Measurements from ENCODE around the gene CACNB4.
"Not testable (repeated sequence)": the region's sequence is repeated elsewhere in the genome, so short reads cannot be mapped to it uniquely, and the experiment has no call there.

The CACNB4 gene

GRCh38 chr2:152049541-152049940 lies 49.3 kb downstream of the CACNB4 start:
- DNase-seq, result no peak

- no peak for DNase-seq
Measured at GRCh38 chr2:152047824-152048471, 50.9 kb downstream of the CACNB4 start.

GRCh38 chr2:152046940-152047339 lies 51.9 kb downstream of the CACNB4 start:
- DNase-seq, result no peak

DNA sequence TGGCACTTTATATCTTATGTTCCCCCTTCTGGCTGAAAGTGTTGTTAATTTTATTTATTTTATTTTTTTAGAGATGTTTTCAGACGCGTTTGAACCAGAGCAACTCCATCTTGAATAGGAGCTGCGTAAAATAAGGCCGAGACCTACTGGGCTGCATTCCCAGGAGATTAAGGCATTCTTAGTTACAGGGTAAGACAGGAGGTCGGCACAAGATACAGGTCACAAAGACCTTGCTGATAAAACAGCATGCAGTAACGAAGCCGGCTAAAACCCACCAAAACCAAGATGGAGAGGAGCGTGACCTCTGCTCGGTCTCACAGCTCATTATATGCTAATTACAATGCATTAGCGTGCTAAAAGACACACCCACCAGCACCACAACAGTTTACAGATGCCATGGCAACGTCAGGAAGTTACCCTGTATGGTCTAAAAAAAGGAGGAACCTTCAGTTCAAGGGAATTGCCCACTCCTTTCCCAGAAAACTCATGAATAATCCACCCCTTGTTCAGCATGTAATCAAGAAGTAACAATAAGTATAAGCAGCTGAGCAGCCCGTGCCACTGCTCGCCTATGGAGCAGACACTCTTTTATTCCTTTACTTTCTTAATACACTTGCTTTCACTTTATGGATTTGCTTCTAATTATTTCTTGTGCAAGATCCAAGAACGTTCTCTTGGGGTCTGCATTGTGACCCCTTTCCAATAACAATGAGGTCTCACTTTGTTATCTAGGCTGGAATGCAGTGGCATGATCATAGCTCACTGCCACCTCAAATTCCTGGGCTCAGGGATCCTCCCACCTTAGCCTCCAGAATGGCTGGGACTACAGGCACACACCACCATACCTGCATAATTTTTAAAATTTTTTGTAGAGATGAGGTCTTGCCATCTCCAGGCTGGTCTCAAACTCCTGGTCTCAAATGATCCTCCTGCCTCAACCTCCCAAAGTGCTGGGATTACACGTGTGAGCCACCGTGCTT lies 55.9 kb downstream of the CACNB4 start:
- no peak for DNase-seq

- DNase-seq, result no peak
Measured at GRCh38 chr2:152038441-152038958, 60.3 kb downstream of the CACNB4 start.

GRCh38 chr2:152037743-152038435 lies 61.0 kb downstream of the CACNB4 start:
- DNase-seq, result no peak

DNA sequence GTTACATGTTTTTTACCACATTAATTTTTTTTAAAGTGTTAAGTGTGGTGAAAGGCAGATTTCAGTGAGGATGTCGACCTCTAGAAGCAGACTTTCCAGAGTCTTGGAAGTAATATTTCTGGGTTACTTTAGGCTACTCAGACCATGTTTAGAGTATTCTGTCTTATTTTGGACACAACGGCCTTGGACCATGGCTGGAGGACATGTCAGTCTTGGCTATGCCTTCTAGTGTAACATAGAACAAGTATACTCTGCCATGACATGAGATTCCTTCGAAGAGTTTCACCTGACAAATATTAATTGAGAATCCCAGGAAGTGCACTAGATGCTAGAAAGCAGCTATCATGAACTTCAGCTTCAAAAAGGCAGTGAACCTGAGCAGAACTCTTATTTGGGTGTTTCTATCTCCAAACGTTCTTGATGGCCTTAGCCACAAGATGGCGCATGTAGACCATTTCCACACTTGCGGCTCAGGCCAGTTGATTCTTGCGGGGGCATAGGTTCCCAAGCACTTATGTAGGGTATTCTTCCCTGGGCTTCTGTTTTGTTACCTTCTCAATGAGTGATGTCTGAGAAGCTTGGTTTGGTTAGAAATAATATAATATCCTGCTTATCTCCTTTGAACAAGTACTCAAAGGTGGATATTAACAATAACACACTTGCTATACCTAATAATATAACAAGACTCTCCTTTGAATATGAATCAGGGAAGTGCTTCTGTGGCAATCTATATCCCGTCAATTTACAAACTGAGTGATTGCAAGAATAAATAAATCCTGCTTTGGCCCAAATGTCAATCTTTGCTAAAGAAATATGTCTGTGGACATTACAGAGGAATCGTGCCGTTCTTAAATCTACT lies 62.0 kb downstream of the CACNB4 start:
- no peak for DNase-seq

GRCh38 chr2:152034257-152034801 lies 64.5 kb downstream of the CACNB4 start:
- peak in 1 of 2 experiments; percentile 37 for DNase-seq

- no peak for DNase-seq
Measured at GRCh38 chr2:152033011-152033925, 65.6 kb downstream of the CACNB4 start.

- no peak for DNase-seq
Measured at GRCh38 chr2:152031747-152032306, 67.0 kb downstream of the CACNB4 start.

DNA sequence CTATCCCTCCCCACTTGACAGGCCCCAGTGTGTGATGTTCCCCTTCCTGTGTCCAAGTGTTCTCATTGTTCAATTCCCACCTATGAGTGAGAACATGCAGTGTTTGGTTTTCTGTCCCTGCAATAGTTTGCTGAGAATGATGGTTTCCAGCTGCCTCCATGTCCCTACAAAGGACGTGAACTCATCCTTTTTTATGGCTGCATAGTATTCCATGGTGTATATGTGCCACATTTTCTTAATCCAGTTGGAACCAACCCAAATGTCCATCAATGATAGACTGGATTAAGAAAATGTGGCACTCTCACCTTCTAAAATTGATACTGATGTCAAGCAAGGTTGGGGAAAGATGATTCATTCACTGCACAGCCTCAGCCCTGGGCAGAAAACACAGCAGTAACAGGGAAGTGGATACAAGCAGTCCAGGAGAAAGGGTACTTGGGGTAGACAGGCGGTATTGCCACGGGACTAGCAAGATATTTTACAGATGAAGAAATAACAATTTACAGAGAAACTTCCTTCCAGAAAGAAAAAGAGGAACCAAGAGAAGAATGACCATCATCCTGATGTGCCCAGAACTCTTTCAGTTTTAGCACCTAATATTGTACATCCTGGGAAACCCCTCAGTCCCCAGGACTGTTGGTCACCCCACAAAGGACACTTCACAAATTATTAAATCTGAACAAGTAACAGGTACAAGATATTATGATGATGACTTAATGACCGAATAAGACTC lies 68.1 kb downstream of the CACNB4 start:
- not testable (repeated sequence) for DNase-seq

- no peak for DNase-seq
Measured at GRCh38 chr2:152028182-152028862, 70.5 kb downstream of the CACNB4 start.

DNA sequence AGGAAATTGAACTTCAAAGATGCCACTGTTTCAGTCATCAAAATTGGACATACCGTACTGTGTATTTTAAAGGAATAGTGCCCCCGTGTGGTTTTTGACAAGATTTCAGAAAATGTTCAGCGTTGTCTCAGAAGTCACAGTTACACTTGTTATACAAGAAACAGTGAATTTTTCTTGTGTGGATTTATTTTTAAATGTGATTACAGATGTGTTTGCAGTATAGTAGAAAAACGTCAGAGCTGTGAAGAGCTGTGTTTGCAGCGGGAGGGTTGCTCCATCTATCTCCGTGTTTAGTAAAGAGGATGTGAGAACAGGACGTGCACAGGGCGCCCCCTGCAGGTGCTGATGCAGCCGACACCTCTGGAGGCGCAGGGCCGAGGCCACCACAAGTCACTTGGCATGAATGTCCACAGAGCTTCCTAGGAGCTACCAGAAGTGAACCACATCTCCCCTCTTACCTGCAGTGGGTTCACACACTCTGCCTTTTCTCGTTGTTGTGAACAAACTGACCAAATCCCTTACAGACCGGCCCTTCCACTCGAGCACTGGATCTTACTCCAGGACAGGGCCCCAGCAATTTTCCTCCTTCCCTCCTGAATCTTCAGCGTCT lies 73.1 kb downstream of the CACNB4 start:
- peak in 1 of 2 experiments; percentile 43 for DNase-seq

GRCh38 chr2:152024477-152024876 lies 74.4 kb downstream of the CACNB4 start:
- DNase-seq, result no peak

DNA sequence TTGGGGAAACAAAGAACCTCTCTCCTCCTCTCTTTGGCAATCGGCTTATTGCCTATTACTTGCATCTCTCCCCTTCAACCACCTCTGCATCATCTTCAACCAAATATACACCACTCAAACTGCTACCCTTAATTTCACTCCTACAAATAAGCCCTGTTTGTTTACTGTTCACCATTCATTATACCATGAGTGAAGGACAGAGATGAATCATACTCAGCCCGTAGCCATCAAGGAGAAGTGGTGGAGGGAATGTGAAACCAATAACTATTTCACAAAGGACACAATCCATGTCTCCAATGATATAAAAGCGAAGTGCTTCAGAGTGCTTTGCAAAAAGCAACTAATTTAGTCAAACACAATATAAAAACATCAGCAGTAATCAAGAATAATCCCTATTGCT lies 76.8 kb downstream of the CACNB4 start:
- DNase-seq, result no peak

DNA sequence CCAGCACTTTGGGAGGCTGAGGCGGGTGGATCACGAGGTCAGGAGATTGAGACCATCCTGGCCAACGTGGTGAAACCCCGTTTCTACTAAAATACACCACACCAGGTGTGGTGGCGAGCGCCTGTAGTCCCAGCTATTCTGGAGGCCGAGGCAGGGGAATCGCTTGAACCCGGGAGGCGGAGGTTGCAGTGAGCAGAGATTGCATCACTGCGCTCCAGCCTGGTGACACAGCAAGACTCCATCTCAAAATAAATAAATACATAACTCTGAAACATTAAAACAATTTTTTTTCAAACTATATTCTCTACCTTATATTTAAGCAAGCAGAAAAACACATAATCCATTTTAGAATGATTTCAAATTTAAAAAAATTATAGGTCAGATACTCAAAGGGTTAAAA lies 77.8 kb downstream of the CACNB4 start:
- DNase-seq, result not testable (repeated sequence)

DNA sequence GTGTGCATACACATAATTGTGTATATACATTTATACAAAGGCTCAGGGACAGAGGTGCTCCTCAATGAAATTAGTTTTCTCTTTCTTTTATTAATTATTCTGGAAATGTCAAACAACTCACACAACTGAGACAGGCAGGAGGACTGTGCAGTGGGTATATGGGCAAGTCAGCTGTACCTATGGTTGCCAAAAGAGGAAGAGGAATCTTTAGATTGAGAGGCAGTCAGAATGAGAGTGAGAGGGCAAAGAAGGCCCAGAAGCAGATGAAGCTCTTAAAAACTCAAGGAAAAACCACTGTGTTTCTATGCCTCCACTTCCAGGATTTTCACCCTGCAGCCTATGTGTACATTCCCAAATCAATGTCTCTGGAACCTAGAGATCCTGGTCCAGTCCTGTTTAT lies 79.1 kb downstream of the CACNB4 start:
- no peak for DNase-seq
